Liver (tissue), 9 donors: ENCODE data around the gene SLMAP. TPM values are rescaled to one million over a fixed set of nuclear protein-coding genes. Genes with fewer than 3 reads are reported as not detected.

Experiments used
- DNase-seq: peaks from one replicate; pipeline ENCODE4 v3.0.0-alpha.2; 2017; ENCODE audit warnings: low spot score
- H3K27ac ChIP-seq, 2 donors: one replicate each; pipeline ENCODE4 v1.7.0; 2013; ENCODE audit warnings: inconsistent platforms in 2 of 2, low read length in 2 of 2, control low read depth in 1 of 2, low read depth in 1 of 2, mild to moderate bottlenecking in 1 of 2
- H3K27me3 ChIP-seq, 4 donors: one replicate each; pipeline versions ENCODE4 v1.6.1 to v1.7.0; 2013; ENCODE audit warnings: low read length in 3 of 4, inconsistent platforms in 1 of 4, mild to moderate bottlenecking in 1 of 4, moderate library complexity in 1 of 4; ENCODE audit not compliant: control insufficient read depth in 4 of 4, insufficient read depth in 4 of 4
- H3K36me3 ChIP-seq, 4 donors: one replicate each; pipeline versions ENCODE4 v1.6.1 to v1.7.0; 2013; ENCODE audit warnings: low read length in 3 of 4, mild to moderate bottlenecking in 3 of 4, low read depth in 1 of 4, moderate library complexity in 1 of 4; ENCODE audit not compliant: control insufficient read depth in 4 of 4, insufficient read depth in 3 of 4
- H3K4me1 ChIP-seq, 4 donors: one replicate each; pipeline versions ENCODE4 v1.6.1 to v1.7.0; 2013; ENCODE audit warnings: low read length in 3 of 4, mild to moderate bottlenecking in 3 of 4, moderate library complexity in 1 of 4; ENCODE audit not compliant: control insufficient read depth in 4 of 4, insufficient read depth in 4 of 4
- H3K4me3 ChIP-seq, 3 donors: one replicate each; pipeline versions ENCODE4 v1.6.1 to v1.7.0; 2013; ENCODE audit warnings: low read length in 3 of 3, control low read depth in 1 of 3, low read depth in 1 of 3, mild to moderate bottlenecking in 1 of 3
- H3K9ac ChIP-seq, 2 donors: one replicate each; pipeline ENCODE4 v1.7.0; 2013; ENCODE audit warnings: low read length in 2 of 2, mild to moderate bottlenecking in 2 of 2, moderate library complexity in 2 of 2, control low read depth in 1 of 2, low read depth in 1 of 2
- H3K9me3 ChIP-seq, 4 donors: one replicate each; pipeline versions ENCODE4 v1.6.1 to v1.7.0; 2013; ENCODE audit warnings: low read length in 3 of 4; ENCODE audit not compliant: control insufficient read depth in 4 of 4
- EGR1 ChIP-seq, 2 donors: IDR thresholded peaks; 2 replicates each; pipeline ENCODE4 v1.6.1; 2016 to 2018; ENCODE audit warnings: antibody characterized with exemption in 2 of 2, low read depth in 2 of 2
- FOXA1 ChIP-seq: IDR thresholded peaks from 2 replicates; pipeline ENCODE4 v1.6.1; 2016; ENCODE audit warnings: antibody characterized with exemption
- FOXA2 ChIP-seq: IDR thresholded peaks from 2 replicates; pipeline ENCODE4 v1.6.1; 2016; ENCODE audit warnings: antibody characterized with exemption
- GABPA ChIP-seq, 2 donors: IDR thresholded peaks in 1 of 2; conservative IDR thresholded peaks in 1 of 2; 2 replicates each; pipeline ENCODE4 v1.6.1; 2016; ENCODE audit warnings: antibody characterized with exemption in 2 of 2, mild to moderate bottlenecking in 1 of 2, moderate library complexity in 1 of 2
- HNF4A ChIP-seq, 2 donors: conservative IDR thresholded peaks; 2 replicates each; pipeline ENCODE4 v1.6.1; 2016; ENCODE audit warnings: antibody characterized with exemption in 2 of 2, mild to moderate bottlenecking in 2 of 2
- HNF4G ChIP-seq: IDR thresholded peaks from 2 replicates; pipeline ENCODE4 v1.6.1; 2016; ENCODE audit warnings: antibody characterized with exemption
- JUND ChIP-seq, 2 donors: IDR thresholded peaks; 2 replicates each; pipeline ENCODE4 v1.6.1; 2016; ENCODE audit warnings: antibody characterized with exemption in 2 of 2
- MAX ChIP-seq: IDR thresholded peaks from 2 replicates; pipeline ENCODE4 v1.6.1; 2016; ENCODE audit warnings: antibody characterized with exemption
- NR2F2 ChIP-seq: IDR thresholded peaks from 2 replicates; pipeline ENCODE4 v1.6.1; 2016; ENCODE audit warnings: antibody characterized with exemption
- RAD21 ChIP-seq, 2 donors: IDR thresholded peaks; 2 replicates each; pipeline ENCODE4 v1.6.1; 2016; ENCODE audit warnings: antibody characterized with exemption in 2 of 2, mild to moderate bottlenecking in 2 of 2
- REST ChIP-seq: IDR thresholded peaks from 2 replicates; pipeline ENCODE4 v1.6.1; 2016; ENCODE audit warnings: antibody characterized with exemption, mild to moderate bottlenecking
- RXRA ChIP-seq, 2 donors: IDR thresholded peaks; 2 replicates each; pipeline ENCODE4 v1.6.1; 2017 to 2018; ENCODE audit warnings: antibody characterized with exemption in 2 of 2, mild to moderate bottlenecking in 1 of 2
- SP1 ChIP-seq: IDR thresholded peaks from 2 replicates; pipeline ENCODE4 v1.6.1; 2018; ENCODE audit warnings: antibody characterized with exemption, mild to moderate bottlenecking
- TAF1 ChIP-seq: conservative IDR thresholded peaks from 2 replicates; pipeline ENCODE4 v1.6.1; 2016; ENCODE audit warnings: antibody characterized with exemption, mild to moderate bottlenecking
- YY1 ChIP-seq: IDR thresholded peaks from 2 replicates; pipeline ENCODE4 v1.6.1; 2016; ENCODE audit warnings: antibody characterized with exemption, mild to moderate bottlenecking
- ZBTB33 ChIP-seq: IDR thresholded peaks from 2 replicates; pipeline ENCODE4 v1.6.1; 2016; ENCODE audit warnings: antibody characterized with exemption
- WGBS: extraction: QIAGEN DNeasy Blood & Tissue Kit; methylation state at CpG from one replicate; pipeline ENCODE4 v1.1.7; 2013; 5-methylcytosine and 5-hydroxymethylcytosine counted together
- polyA plus RNA-seq, 2 donors: library from polyadenylated mRNA; stranded (reverse) in 1 of 2; unstranded in 1 of 2; fragments of 200-250 nt in 1 of 2; fragments of >200 nt in 1 of 2; fragmentation: Nextera tagmentation in 1 of 2; extraction: Ambion mirVana in 1 of 2; gene quantifications; one replicate each; pipeline versions ENCODE4 v1.2.1 to v1.2.3, GENCODE V29; 2013 to 2015
- total RNA-seq, 2 donors: library from RNA; depleted of rRNA; stranded (reverse); fragments of >200 nt; gene quantifications; one replicate each; pipeline ENCODE4 v1.2.3, GENCODE V29; 2014
- TF ChIP-seq, protein P1 (sequence below): fragments of 150-350 bp; IDR thresholded peaks from 2 replicates; pipeline ENCODE4 v1.5.1; 2017; ENCODE audit warnings: improper control_type of control experiment, low read depth, low read length; ENCODE audit not compliant: missing input control
- TF ChIP-seq, protein P2 (sequence below): IDR thresholded peaks from 2 replicates; pipeline ENCODE4 v1.6.1; 2016; ENCODE audit warnings: antibody characterized with exemption
- donor health status: healthy.
- donor health status: healthy.
- donor health status: healthy.
- donor health status: healthy.
- donor health status: healthy.

Gene SLMAP
- total and polyA plus RNA-seq, 4 donors, result 10.2 to 37.8 (median 19.4) TPM

DNA sequence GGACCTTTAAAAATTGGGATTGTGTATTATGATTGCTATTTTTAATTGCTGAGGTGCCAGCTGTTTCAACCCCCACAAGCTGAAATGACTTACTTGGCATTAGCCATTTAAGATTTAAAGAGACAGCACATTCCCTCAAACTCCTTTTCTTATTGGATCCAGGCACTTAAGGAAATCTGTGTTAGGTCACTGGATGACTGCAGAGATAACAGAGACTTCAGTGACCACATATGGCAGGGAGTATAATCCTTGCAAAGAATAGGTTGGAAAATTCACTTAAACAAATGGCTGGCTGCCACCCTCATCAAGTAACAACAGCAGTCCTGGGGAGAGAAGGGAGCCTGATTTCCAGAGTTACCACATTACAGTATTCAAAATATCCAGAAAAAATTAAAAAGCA lies 66.6 kb downstream of the SLMAP start:
- Histone ChIP-seq H3K36me3 (no peaks in the 10 kb centered on the region), H3K27ac (no peak overlapping the region), H3K27me3 (no peaks in the 10 kb centered on the region), H3K9me3 (no peaks in the 10 kb centered on the region), H3K4me1 (peaks cover 3 to 36% (median 18%) of the 10 kb centered on the region in 4 donors), H3K9ac (no peak overlapping the region), H3K4me3 (no peak overlapping the region)
- DNase-seq, result no peak
- TF ChIP-seq ZBTB33 (no peak), JUND (IDR thresholded peaks at IDR 0.05) (no peak), HNF4A (conservative IDR thresholded peaks at IDR 0.05) (no peak), SP1 (no peak)
- TF ChIP-seq, protein P1, sequence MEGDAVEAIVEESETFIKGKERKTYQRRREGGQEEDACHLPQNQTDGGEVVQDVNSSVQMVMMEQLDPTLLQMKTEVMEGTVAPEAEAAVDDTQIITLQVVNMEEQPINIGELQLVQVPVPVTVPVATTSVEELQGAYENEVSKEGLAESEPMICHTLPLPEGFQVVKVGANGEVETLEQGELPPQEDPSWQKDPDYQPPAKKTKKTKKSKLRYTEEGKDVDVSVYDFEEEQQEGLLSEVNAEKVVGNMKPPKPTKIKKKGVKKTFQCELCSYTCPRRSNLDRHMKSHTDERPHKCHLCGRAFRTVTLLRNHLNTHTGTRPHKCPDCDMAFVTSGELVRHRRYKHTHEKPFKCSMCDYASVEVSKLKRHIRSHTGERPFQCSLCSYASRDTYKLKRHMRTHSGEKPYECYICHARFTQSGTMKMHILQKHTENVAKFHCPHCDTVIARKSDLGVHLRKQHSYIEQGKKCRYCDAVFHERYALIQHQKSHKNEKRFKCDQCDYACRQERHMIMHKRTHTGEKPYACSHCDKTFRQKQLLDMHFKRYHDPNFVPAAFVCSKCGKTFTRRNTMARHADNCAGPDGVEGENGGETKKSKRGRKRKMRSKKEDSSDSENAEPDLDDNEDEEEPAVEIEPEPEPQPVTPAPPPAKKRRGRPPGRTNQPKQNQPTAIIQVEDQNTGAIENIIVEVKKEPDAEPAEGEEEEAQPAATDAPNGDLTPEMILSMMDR, result no peak

- H3K9ac ChIP-seq, result no peak overlapping the region
- H3K4me3 ChIP-seq, result no peak overlapping the region
- no peak overlapping the region for H3K27ac ChIP-seq
- no peaks in the 10 kb centered on the region for H3K36me3 ChIP-seq
- TF ChIP-seq TAF1 (no peak), HNF4A (conservative IDR thresholded peaks at IDR 0.05) (no peak), NR2F2 (no peak), SP1 (no peak), GABPA (IDR thresholded peaks at IDR 0.05 in 1 of 2, conservative IDR thresholded peaks at IDR 0.05 in 1 of 2) (no peak), JUND (IDR thresholded peaks at IDR 0.05) (no peak), FOXA2 (no peak), MAX (no peak), YY1 (no peak), REST (no peak), RXRA (IDR thresholded peaks at IDR 0.05) (no peak), HNF4G (no peak), FOXA1 (no peak), ZBTB33 (no peak), EGR1 (IDR thresholded peaks at IDR 0.05; ENCODE audit: low read depth in 2 of 2) (no peak), RAD21 (IDR thresholded peaks at IDR 0.05) (no peak)
- TF ChIP-seq, protein P1, result no peak
- TF ChIP-seq, protein P2, sequence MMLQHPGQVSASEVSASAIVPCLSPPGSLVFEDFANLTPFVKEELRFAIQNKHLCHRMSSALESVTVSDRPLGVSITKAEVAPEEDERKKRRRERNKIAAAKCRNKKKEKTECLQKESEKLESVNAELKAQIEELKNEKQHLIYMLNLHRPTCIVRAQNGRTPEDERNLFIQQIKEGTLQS, result no peak
- peaks cover 3 to 39% (median 19%) of the 10 kb centered on the region in 4 donors for H3K4me1 ChIP-seq
- no peak for DNase-seq
- WGBS, result 63% methylated on average over 3 of the region's 3 CpGs
- H3K27me3 ChIP-seq, result no peaks in the 10 kb centered on the region
- no peaks in the 10 kb centered on the region for H3K9me3 ChIP-seq
Observed at GRCh38 chr3:57825116-57825515, 69.0 kb downstream of the SLMAP start.
